BLaER1 treated with 17β-estradiol and CSF1 and Interleukin-3, amounts not matched to agents 10 nM and 100 nM (cell line): ENCODE measurements around the gene DNAH14.
"Not testable (repeated sequence)": the region's sequence is repeated elsewhere in the genome, so short reads cannot be mapped to it uniquely, and the experiment has no call there.

ENCODE experiments used
- H3K27ac ChIP-seq, 11 experiments: shearing (Covaris generic); formaldehyde crosslinking; 2 replicates each; pipeline ENCODE4 v1.8.1; 2022
- H3K27me3 ChIP-seq, 11 experiments: shearing (Covaris generic); formaldehyde crosslinking; 2 replicates each; pipeline ENCODE4 v1.8.1; 2022
- H3K36me3 ChIP-seq, 11 experiments: shearing (Covaris generic); formaldehyde crosslinking; 2 replicates each; pipeline ENCODE4 v1.8.1; 2022
- H3K4me1 ChIP-seq, 10 experiments: shearing (Covaris generic); formaldehyde crosslinking; 2 replicates each; pipeline ENCODE4 v1.8.1; 2022
- H3K4me2 ChIP-seq, 11 experiments: shearing (Covaris generic); formaldehyde crosslinking; 2 replicates each; pipeline ENCODE4 v1.8.1; 2022
- H3K4me3 ChIP-seq, 10 experiments: shearing (Covaris generic); formaldehyde crosslinking; 2 replicates each; pipeline ENCODE4 v1.8.1; 2022
- H3K9ac ChIP-seq, 11 experiments: shearing (Covaris generic); formaldehyde crosslinking; 2 replicates each; pipeline ENCODE4 v1.8.1; 2022
- H3K9me3 ChIP-seq, 11 experiments: shearing (Covaris generic); formaldehyde crosslinking; replicated peaks in 1 of 11; 2 replicates each; pipeline ENCODE4 v1.8.1; 2022
- H4K20me1 ChIP-seq, 11 experiments: shearing (Covaris generic); formaldehyde crosslinking; 2 replicates each; pipeline ENCODE4 v1.8.1; 2022
- Cebpa-rat ChIP-seq, 11 experiments: shearing (Covaris generic); IDR thresholded peaks; 2 replicates each; pipeline ENCODE4 v1.8.1; 2022

Gene DNAH14

DNA sequence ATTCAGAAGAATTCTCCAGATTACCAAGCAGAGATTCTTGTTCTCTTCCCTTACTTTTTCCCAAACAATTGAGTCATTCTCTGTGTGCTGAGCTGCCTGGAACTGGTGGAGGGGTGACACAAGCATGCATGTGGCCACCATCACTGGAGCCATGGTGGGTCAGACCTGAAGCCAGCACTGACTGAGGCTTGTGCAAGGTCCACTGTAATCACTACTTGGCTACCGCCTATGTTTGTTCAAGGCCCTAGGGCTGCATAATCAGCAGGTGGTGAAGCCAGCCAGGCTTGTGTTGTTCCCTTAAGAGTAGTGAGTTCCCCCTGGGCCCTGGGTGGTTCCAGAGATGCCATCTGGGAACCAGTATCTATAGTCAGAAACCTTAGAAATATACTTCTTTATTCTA lies 183.8 kb downstream of the DNAH14 start:
- no peaks in the 10 kb centered on the region for H3K4me1 ChIP-seq
- no peak overlapping the region for H3K4me3 ChIP-seq
- H3K9ac ChIP-seq = no peak overlapping the region
- H3K27ac ChIP-seq = no peak overlapping the region
- TF ChIP-seq Cebpa-rat (IDR thresholded peaks at IDR 0.05) = no peak
- H3K36me3 ChIP-seq = no peaks in the 10 kb centered on the region
- peaks cover 0 to 1% (median 0%) of the 10 kb centered on the region in 11 experiments; a peak in 1 of 22 replicates for H3K9me3 ChIP-seq
- H3K27me3 ChIP-seq = no peaks in the 10 kb centered on the region
- no peak overlapping the region for H3K4me2 ChIP-seq
- H4K20me1 ChIP-seq = no peaks in the 10 kb centered on the region

DNA sequence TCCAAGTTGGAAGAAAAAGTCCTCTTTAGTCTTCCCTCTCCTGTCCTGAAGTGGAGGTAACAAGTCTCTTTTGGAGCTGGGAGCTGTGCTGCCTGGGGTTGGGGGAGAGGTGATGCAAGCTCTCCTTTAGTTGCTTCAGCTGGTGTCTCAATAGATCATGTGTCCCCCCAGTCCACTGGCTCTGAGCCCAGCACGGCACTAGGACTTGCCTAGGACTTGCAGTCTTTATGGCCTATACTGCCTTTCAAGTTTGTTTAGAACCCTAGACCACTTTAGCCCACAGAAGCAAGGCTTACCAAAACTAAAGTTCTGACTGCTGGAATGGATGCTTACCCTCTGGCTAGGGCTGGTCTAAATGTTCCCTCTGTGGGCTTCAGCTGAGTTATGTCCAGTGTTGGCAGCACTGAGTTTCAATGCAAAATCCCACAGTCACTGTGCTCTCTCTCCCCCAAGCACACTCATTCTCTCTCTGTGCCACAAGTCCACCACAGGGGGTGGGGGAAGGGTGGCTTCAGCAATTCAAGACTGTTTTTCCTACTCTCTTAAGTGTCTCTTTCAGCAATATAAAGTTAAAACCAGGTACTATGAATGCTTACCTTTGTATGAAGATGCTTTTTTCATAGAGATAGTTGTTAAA lies 185.0 kb downstream of the DNAH14 start:
- H3K9ac ChIP-seq = no peak overlapping the region
- H3K4me2 ChIP-seq = no peak overlapping the region
- H3K27me3 ChIP-seq = no peaks in the 10 kb centered on the region
- no peak overlapping the region for H3K4me3 ChIP-seq
- no peaks in the 10 kb centered on the region for H4K20me1 ChIP-seq
- H3K27ac ChIP-seq = no peak overlapping the region
- H3K36me3 ChIP-seq = no peaks in the 10 kb centered on the region
- H3K9me3 ChIP-seq = no peaks in the 10 kb centered on the region
- no peaks in the 10 kb centered on the region for H3K4me1 ChIP-seq
- no peak for TF ChIP-seq Cebpa-rat (IDR thresholded peaks at IDR 0.05)

DNA sequence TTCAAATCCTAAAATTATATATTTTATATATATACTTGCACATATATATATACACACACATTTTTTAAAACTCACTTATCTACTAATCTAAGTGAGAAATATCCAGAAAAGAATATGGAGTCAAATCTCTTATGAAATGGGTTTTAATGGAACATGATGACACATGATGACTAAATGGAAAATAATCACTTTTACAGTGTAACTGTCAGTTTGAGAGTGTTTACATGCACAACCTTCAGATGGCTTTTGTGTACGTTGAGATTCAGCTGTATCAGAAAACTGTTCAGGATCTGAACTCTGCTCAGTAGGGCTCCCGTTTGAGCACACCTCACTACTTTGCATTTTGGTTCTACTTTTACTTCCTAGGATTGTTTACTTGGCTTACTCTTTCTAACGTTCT lies 189.8 kb downstream of the DNAH14 start:
- no peak for TF ChIP-seq Cebpa-rat (IDR thresholded peaks at IDR 0.05)
- Histone ChIP-seq H3K27me3 (no peaks in the 10 kb centered on the region), H3K27ac (no peak overlapping the region), H3K4me3 (no peak overlapping the region), H3K36me3 (no peaks in the 10 kb centered on the region), H3K4me1 (no peaks in the 10 kb centered on the region), H3K9ac (no peak overlapping the region), H4K20me1 (no peaks in the 10 kb centered on the region), H3K4me2 (no peak overlapping the region), H3K9me3 (peaks cover 0 to 2% (median 0%) of the 10 kb centered on the region in 11 experiments; a peak in 2 of 22 replicates)

DNA sequence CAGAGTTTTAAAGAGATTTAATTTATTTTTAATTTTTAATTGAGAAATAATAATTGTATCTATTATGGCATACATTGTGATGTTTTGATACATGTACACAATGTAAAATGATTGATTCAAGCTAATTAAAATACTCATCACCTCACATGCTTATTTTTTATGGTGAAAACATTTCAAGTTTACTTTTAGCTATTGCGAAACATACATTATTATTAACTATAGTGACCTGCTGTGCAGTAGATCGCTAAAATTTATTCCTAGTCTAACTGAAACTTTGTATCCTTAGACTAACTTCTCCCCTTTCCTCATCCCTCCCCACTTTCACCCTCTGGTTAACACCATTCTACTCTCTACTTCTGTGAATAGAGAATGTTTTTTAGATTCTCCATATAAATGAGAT lies 191.6 kb downstream of the DNAH14 start:
- TF ChIP-seq Cebpa-rat (IDR thresholded peaks at IDR 0.05) = peak in 2 of 11 experiments; percentile 23 to 66; a peak in 2 of 22 replicates

DNA sequence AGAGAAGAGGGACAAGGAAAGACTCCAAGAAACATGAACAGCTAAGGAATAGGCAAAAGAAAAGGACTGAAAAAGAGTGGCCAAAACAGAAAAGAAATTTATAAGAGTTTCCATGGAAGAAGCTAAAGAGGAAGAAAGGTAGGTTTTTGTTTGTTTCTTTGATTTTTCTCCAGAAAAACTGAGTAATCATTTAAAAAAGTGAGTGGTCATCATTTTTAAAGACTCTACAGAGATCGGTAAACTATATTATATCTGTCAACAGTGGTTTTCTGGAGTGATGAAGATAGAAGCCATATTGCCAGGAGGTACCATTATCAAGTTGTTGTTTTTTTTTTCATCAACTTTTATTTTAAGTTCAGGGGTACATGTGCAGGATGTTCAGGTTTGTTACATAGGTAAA lies 202.4 kb downstream of the DNAH14 start:
- Histone ChIP-seq H4K20me1 (no peaks in the 10 kb centered on the region), H3K4me2 (no peak overlapping the region), H3K27ac (no peak overlapping the region), H3K4me3 (no peak overlapping the region), H3K36me3 (no peaks in the 10 kb centered on the region), H3K27me3 (no peaks in the 10 kb centered on the region), H3K4me1 (no peaks in the 10 kb centered on the region), H3K9me3 (peaks cover 19 to 29% (median 24%) of the 10 kb centered on the region in 11 experiments; a peak in 21 of 22 replicates), H3K9ac (no peak overlapping the region)
- no peak for TF ChIP-seq Cebpa-rat (IDR thresholded peaks at IDR 0.05)

More for the DNA sequence above, 191.6 kb downstream of the DNAH14 start:
- Histone ChIP-seq H3K27me3 (no peaks in the 10 kb centered on the region), H3K9me3 (peaks cover 0 to 13% (median 7%) of the 10 kb centered on the region in 11 experiments; a peak in 6 of 22 replicates), H3K4me2 (no peak overlapping the region), H3K4me3 (no peak overlapping the region), H3K27ac (no peak overlapping the region), H3K9ac (no peak overlapping the region), H3K4me1 (no peaks in the 10 kb centered on the region), H3K36me3 (no peaks in the 10 kb centered on the region), H4K20me1 (no peaks in the 10 kb centered on the region)

DNA sequence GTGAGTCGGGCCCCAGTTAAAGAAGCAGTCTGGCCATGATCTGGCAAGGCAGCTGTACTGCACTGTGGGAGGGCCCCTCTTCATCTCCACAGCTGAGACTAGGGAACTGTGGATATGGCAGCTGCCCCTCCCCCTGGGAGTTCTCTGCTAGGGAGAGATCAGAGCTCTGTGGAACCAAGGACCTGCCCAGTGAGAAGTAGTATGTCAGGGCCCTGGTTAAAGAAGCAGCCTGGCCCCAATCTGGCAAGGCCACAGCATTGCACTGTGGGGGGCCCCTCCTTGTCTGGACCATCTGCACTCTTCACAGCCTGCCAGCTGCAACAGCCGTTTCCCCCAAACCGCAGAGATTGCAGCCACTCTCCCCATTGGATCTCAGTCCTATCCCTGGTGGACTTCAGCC lies 208.5 kb downstream of the DNAH14 start:
- Histone ChIP-seq H3K4me1 (no peaks in the 10 kb centered on the region), H4K20me1 (no peaks in the 10 kb centered on the region), H3K36me3 (no peaks in the 10 kb centered on the region), H3K27ac (no peak overlapping the region), H3K9me3 (peaks cover 19 to 31% (median 25%) of the 10 kb centered on the region in 11 experiments; a peak in 21 of 22 replicates), H3K9ac (no peak overlapping the region), H3K4me2 (no peak overlapping the region), H3K27me3 (no peaks in the 10 kb centered on the region), H3K4me3 (no peak overlapping the region)
- TF ChIP-seq Cebpa-rat (IDR thresholded peaks at IDR 0.05) = no peak

DNA sequence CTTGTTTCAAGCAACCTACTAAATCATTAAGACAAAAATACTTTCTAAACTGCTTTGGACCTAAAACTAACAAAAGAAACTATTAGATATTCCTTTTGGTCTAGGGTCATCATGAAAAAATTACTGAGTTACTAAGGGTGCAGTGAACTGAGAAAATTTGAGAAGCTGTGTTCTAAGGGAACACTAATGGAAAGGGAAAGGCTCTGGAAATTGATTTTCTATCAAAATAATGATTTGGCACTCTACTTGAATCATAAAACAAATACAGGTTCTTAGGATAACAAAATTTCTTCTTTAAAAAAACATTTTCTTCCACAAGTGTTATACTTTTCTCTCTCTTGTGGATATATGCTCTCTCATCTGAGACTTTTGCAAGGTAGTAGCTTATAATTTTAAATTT lies 213.5 kb downstream of the DNAH14 start:
- H3K27ac ChIP-seq = no peak overlapping the region
- H3K4me3 ChIP-seq = no peak overlapping the region
- H3K9me3 ChIP-seq = peaks cover 0 to 6% (median 0%) of the 10 kb centered on the region in 11 experiments; a peak in 3 of 22 replicates
- H3K27me3 ChIP-seq = no peaks in the 10 kb centered on the region; a peak in 2 of 22 replicates
- H4K20me1 ChIP-seq = no peaks in the 10 kb centered on the region; a peak in 1 of 22 replicates
- no peaks in the 10 kb centered on the region for H3K36me3 ChIP-seq
- no peak overlapping the region for H3K9ac ChIP-seq
- no peak for TF ChIP-seq Cebpa-rat (IDR thresholded peaks at IDR 0.05)
- no peak overlapping the region for H3K4me2 ChIP-seq
- H3K4me1 ChIP-seq = no peaks in the 10 kb centered on the region

DNA sequence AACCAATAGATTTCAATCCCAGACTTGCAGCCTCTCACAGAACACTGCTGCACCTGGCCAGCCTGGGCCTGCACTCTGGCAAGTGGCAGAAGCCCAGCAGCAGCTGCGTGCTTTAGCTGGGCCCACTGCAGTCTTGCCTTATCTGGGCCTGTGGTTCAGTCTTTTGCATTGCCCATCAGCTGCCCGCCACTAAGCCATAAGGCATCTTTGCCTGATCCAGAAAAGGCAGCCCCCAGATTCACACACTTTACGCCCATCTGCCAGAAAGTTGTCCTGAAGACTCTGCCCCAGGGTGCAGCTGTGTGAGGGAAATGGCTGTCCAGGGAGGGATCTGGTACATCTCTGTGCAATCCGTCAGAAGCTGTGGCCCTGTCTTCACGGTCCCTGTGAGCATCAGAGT lies 217.0 kb downstream of the DNAH14 start:
- Histone ChIP-seq H3K36me3 (no peaks in the 10 kb centered on the region), H3K4me3 (no peak overlapping the region), H3K27ac (no peak overlapping the region), H3K9me3 (no peaks in the 10 kb centered on the region; a peak in 2 of 22 replicates), H3K27me3 (peaks cover 8 to 32% (median 19%) of the 10 kb centered on the region in 11 experiments; a peak in 21 of 22 replicates), H4K20me1 (no peaks in the 10 kb centered on the region; a peak in 1 of 22 replicates), H3K4me2 (no peak overlapping the region), H3K9ac (no peak overlapping the region), H3K4me1 (no peaks in the 10 kb centered on the region)
- no peak for TF ChIP-seq Cebpa-rat (IDR thresholded peaks at IDR 0.05)

DNA sequence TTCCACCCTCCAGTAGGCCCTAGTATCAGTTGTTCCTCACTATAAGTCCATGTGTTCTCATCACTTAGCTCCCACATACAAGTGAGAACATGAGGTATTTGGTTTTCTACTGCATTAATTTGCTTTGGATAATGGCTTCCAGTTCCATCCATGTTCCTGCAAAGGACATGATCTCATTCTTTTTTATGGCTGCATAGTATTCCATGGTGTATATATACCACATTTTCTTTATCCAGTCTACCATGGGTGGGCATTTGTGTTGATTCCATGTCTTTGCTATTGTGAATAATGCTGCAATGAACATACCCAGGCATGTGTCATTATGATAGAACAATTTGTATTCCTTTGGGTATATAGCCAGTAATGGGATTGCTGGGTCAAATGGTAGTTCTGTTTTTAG lies 218.3 kb downstream of the DNAH14 start:
- H3K9me3 ChIP-seq, H3K4me2 ChIP-seq, H3K36me3 ChIP-seq, H3K4me3 ChIP-seq, H3K4me1 ChIP-seq, H3K27ac ChIP-seq, H4K20me1 ChIP-seq, H3K9ac ChIP-seq: not testable (repeated sequence)
- peaks cover 21 to 45% (median 32%) of the 10 kb centered on the region in 11 experiments for H3K27me3 ChIP-seq

DNA sequence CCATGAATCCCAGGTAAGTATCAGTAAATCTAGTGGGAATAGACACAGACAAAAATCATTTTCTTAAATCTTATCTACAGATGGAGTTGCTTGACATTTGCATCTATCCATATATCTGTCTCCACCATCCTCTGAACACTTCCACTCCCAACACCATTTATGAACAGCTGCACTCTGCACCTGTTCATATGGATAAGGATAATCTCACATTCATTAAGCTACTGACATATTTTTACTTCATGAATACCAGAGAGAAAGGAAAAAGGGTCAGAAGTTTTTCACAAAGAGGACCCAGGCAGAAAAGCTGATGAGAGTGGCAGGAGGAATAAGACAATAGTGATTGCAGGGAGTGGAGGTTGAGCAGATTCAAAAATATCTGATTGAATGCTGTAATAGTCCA lies 222.6 kb downstream of the DNAH14 start:
- peaks cover 58 to 81% (median 65%) of the 10 kb centered on the region in 11 experiments for H3K27me3 ChIP-seq
- no peak overlapping the region for H3K27ac ChIP-seq
- H3K36me3 ChIP-seq = no peaks in the 10 kb centered on the region
- no peak overlapping the region for H3K4me3 ChIP-seq
- H3K9ac ChIP-seq = no peak overlapping the region
- H3K4me2 ChIP-seq = no peak overlapping the region
- H3K9me3 ChIP-seq = no peaks in the 10 kb centered on the region; a peak in 2 of 22 replicates
- TF ChIP-seq Cebpa-rat (IDR thresholded peaks at IDR 0.05) = no peak
- peaks cover 11 to 19% (median 16%) of the 10 kb centered on the region in 10 experiments; a peak in 19 of 20 replicates for H3K4me1 ChIP-seq
- peaks cover 0 to 10% (median 0%) of the 10 kb centered on the region in 11 experiments; a peak in 1 of 22 replicates for H4K20me1 ChIP-seq
